H1 (cell line): ENCODE results near the gene TLK1. TPM values are rescaled to one million over a fixed set of nuclear protein-coding genes. Genes with fewer than 3 reads are reported as not detected.

ENCODE experiments used
- ATF3 ChIP-seq: IDR thresholded peaks from 2 replicates; pipeline ENCODE4 v1.6.1; 2011; ENCODE audit warnings: low read depth, mild to moderate bottlenecking, low read length; ENCODE audit not compliant: insufficient read depth
- CTBP2 ChIP-seq: IDR thresholded peaks from 2 replicates; pipeline ENCODE4 v1.7.0; 2011; ENCODE audit warnings: borderline replicate concordance, mild to moderate bottlenecking, moderate library complexity, mixed read lengths, low read length; ENCODE audit not compliant: insufficient read depth, insufficient read length
- EP300 ChIP-seq, 2 experiments: IDR thresholded peaks; 1 replicate in 1 of 2; 2 replicates in 1 of 2; pipeline ENCODE4 v1.6.1; 2011 to 2012; ENCODE audit warnings: low read depth in 2 of 2, low read length in 2 of 2, mild to moderate bottlenecking in 2 of 2, borderline replicate concordance in 1 of 2, inconsistent platforms in 1 of 2, moderate library complexity in 1 of 2
- GTF2F1 ChIP-seq: IDR thresholded peaks from 2 replicates; pipeline ENCODE4 v1.6.1; 2012; ENCODE audit warnings: low read depth, low read length, improper control_type of control experiment, borderline replicate concordance
- JUN ChIP-seq: IDR thresholded peaks from 2 replicates; pipeline ENCODE4 v1.6.1; 2011; ENCODE audit warnings: low read depth, mild to moderate bottlenecking, improper control_type of control experiment, low read length
- MAX ChIP-seq: IDR thresholded peaks from 2 replicates; pipeline ENCODE4 v1.6.1; 2012; ENCODE audit warnings: inconsistent platforms
- RNF2 ChIP-seq: fragments of 200-900, 300-1000 bp; sonication (generic); IDR thresholded peaks from 2 replicates; pipeline ENCODE4 v1.7.1; 2016; ENCODE audit warnings: borderline replicate concordance, low read depth, mild to moderate bottlenecking, antibody characterized with exemption, low read length; ENCODE audit not compliant: poor library complexity, severe bottlenecking; ENCODE audit errors: missing control alignments
- polyA plus RNA-seq, 7 experiments: library from polyadenylated mRNA; depleted of rRNA in 3 of 7; stranded (reverse) in 5 of 7; unstranded in 2 of 7; fragments of >200 nt in 5 of 7; fragments of 200-250 nt in 2 of 7; gene quantifications; 1 replicate in 5 of 7; 2 replicates in 1 of 7; 4 replicates in 1 of 7; pipeline versions ENCODE4 v1.2.1 to v1.2.3, GENCODE V29; 2011 to 2013; ENCODE audit warnings: missing spikeins in 2 of 7, mixed read lengths in 2 of 7
- total RNA-seq: library from RNA; stranded (reverse); fragmentation: NEBNext Ultra II Directional; extraction: Animal tissue kit (Norgen Biotek cat#: 25700); gene quantifications from 2 replicates; pipeline ENCODE4 v1.2.1, GENCODE V29; 2021

Gene TLK1
- total and polyA plus RNA-seq, 2 of the 8 experiments (the other 6 are each of a cell fraction or from before 2014, with no cell fraction given) = 11.2 to 102 TPM

GRCh38 chr2:170967553-170967952, 193.1 kb downstream of the TLK1 start (continued):
- TF ChIP-seq RNF2 (no peak), MAX (no peak), CTBP2 (no peak), GTF2F1 (no peak), ATF3 (no peak), EP300 (IDR thresholded peaks at IDR 0.05; ENCODE audit: borderline replicate concordance in 1 of 2, low read depth in 2 of 2, low read length in 2 of 2) (no peak), JUN (no peak)
